ENCODE results near the gene TPH2.

Gene TPH2

GRCh38 chr12:71945883-71946282 lies 7.2 kb downstream of the TPH2 start:
- H3K27me3 ChIP-seq (ENCODE audit: control insufficient read depth, insufficient read depth, low read length), result no peaks in the 10 kb centered on the region
- no peaks in the 10 kb centered on the region for H3K36me3 ChIP-seq (ENCODE audit: control insufficient read depth, insufficient read depth, low read length)
- peaks cover 40% of the 10 kb centered on the region for H3K4me1 ChIP-seq (ENCODE audit: control insufficient read depth, insufficient read depth, low read length)
- H3K9ac ChIP-seq (ENCODE audit: low read depth, low read length), result no peak overlapping the region
- H3K4me3 ChIP-seq (ENCODE audit: low read depth, low read length), result no peak overlapping the region
- no peaks in the 10 kb centered on the region for H3K9me3 ChIP-seq (ENCODE audit: control insufficient read depth, insufficient read depth, low read length)

GRCh38 chr12:71947645-71948105 lies 9.0 kb downstream of the TPH2 start:
- H3K9me3 ChIP-seq (ENCODE audit: control insufficient read depth, insufficient read depth, low read length), result no peaks in the 10 kb centered on the region
- H3K9ac ChIP-seq (ENCODE audit: low read depth, low read length), result no peak overlapping the region
- H3K4me1 ChIP-seq (ENCODE audit: control insufficient read depth, insufficient read depth, low read length), result peaks cover 38% of the 10 kb centered on the region
- no peaks in the 10 kb centered on the region for H3K27me3 ChIP-seq (ENCODE audit: control insufficient read depth, insufficient read depth, low read length)
- H3K4me3 ChIP-seq (ENCODE audit: low read depth, low read length), result peak overlapping the region; percentile 14
- H3K36me3 ChIP-seq (ENCODE audit: control insufficient read depth, insufficient read depth, low read length), result no peaks in the 10 kb centered on the region

- H3K4me3 ChIP-seq (ENCODE audit: low read depth, low read length), result no peak overlapping the region
- H3K9ac ChIP-seq (ENCODE audit: low read depth, low read length), result no peak overlapping the region
- no peaks in the 10 kb centered on the region for H3K27me3 ChIP-seq (ENCODE audit: control insufficient read depth, insufficient read depth, low read length)
- H3K4me1 ChIP-seq (ENCODE audit: control insufficient read depth, insufficient read depth, low read length), result peaks cover 45% of the 10 kb centered on the region
- H3K9me3 ChIP-seq (ENCODE audit: control insufficient read depth, insufficient read depth, low read length), result no peaks in the 10 kb centered on the region
- no peaks in the 10 kb centered on the region for H3K36me3 ChIP-seq (ENCODE audit: control insufficient read depth, insufficient read depth, low read length)
These were observed 9.7 kb downstream of the TPH2 start for GRCh38 chr12:71948390-71948789.

GRCh38 chr12:71949646-71950045 lies 11.0 kb downstream of the TPH2 start:
- Histone ChIP-seq H3K9ac (ENCODE audit: low read depth, low read length) (no peak overlapping the region), H3K27me3 (ENCODE audit: control insufficient read depth, insufficient read depth, low read length) (no peaks in the 10 kb centered on the region), H3K9me3 (ENCODE audit: control insufficient read depth, insufficient read depth, low read length) (no peaks in the 10 kb centered on the region), H3K4me1 (ENCODE audit: control insufficient read depth, insufficient read depth, low read length) (peaks cover 46% of the 10 kb centered on the region), H3K4me3 (ENCODE audit: low read depth, low read length) (no peak overlapping the region), H3K36me3 (ENCODE audit: control insufficient read depth, insufficient read depth, low read length) (no peaks in the 10 kb centered on the region)

GRCh38 chr12:71950404-71950803 lies 11.8 kb downstream of the TPH2 start:
- H3K4me1 ChIP-seq (ENCODE audit: control insufficient read depth, insufficient read depth, low read length), result peaks cover 42% of the 10 kb centered on the region
- H3K36me3 ChIP-seq (ENCODE audit: control insufficient read depth, insufficient read depth, low read length), result no peaks in the 10 kb centered on the region
- H3K9me3 ChIP-seq (ENCODE audit: control insufficient read depth, insufficient read depth, low read length), result no peaks in the 10 kb centered on the region
- no peak overlapping the region for H3K9ac ChIP-seq (ENCODE audit: low read depth, low read length)
- no peaks in the 10 kb centered on the region for H3K27me3 ChIP-seq (ENCODE audit: control insufficient read depth, insufficient read depth, low read length)
- H3K4me3 ChIP-seq (ENCODE audit: low read depth, low read length), result no peak overlapping the region

GRCh38 chr12:71950819-71951218 lies 12.2 kb downstream of the TPH2 start:
- no peaks in the 10 kb centered on the region for H3K36me3 ChIP-seq (ENCODE audit: control insufficient read depth, insufficient read depth, low read length)
- no peaks in the 10 kb centered on the region for H3K9me3 ChIP-seq (ENCODE audit: control insufficient read depth, insufficient read depth, low read length)
- no peak overlapping the region for H3K4me3 ChIP-seq (ENCODE audit: low read depth, low read length)
- no peaks in the 10 kb centered on the region for H3K27me3 ChIP-seq (ENCODE audit: control insufficient read depth, insufficient read depth, low read length)
- no peak overlapping the region for H3K9ac ChIP-seq (ENCODE audit: low read depth, low read length)
- peaks cover 42% of the 10 kb centered on the region for H3K4me1 ChIP-seq (ENCODE audit: control insufficient read depth, insufficient read depth, low read length)

GRCh38 chr12:71954083-71954778 lies 15.6 kb downstream of the TPH2 start:
- H3K27me3 ChIP-seq (ENCODE audit: control insufficient read depth, insufficient read depth, low read length), result no peaks in the 10 kb centered on the region
- H3K9ac ChIP-seq (ENCODE audit: low read depth, low read length), result no peak overlapping the region
- H3K4me3 ChIP-seq (ENCODE audit: low read depth, low read length), result no peak overlapping the region
- no peaks in the 10 kb centered on the region for H3K9me3 ChIP-seq (ENCODE audit: control insufficient read depth, insufficient read depth, low read length)
- no peaks in the 10 kb centered on the region for H3K36me3 ChIP-seq (ENCODE audit: control insufficient read depth, insufficient read depth, low read length)
- H3K4me1 ChIP-seq (ENCODE audit: control insufficient read depth, insufficient read depth, low read length), result peaks cover 28% of the 10 kb centered on the region

GRCh38 chr12:71954861-71955260 lies 16.2 kb downstream of the TPH2 start:
- Histone ChIP-seq H3K4me1 (ENCODE audit: control insufficient read depth, insufficient read depth, low read length) (peaks cover 27% of the 10 kb centered on the region), H3K9me3 (ENCODE audit: control insufficient read depth, insufficient read depth, low read length) (no peaks in the 10 kb centered on the region), H3K36me3 (ENCODE audit: control insufficient read depth, insufficient read depth, low read length) (no peaks in the 10 kb centered on the region), H3K27me3 (ENCODE audit: control insufficient read depth, insufficient read depth, low read length) (no peaks in the 10 kb centered on the region), H3K9ac (ENCODE audit: low read depth, low read length) (no peak overlapping the region), H3K4me3 (ENCODE audit: low read depth, low read length) (no peak overlapping the region)

- H3K9ac ChIP-seq (ENCODE audit: low read depth, low read length), result no peak overlapping the region
- H3K4me1 ChIP-seq (ENCODE audit: control insufficient read depth, insufficient read depth, low read length), result peaks cover 26% of the 10 kb centered on the region
- H3K27me3 ChIP-seq (ENCODE audit: control insufficient read depth, insufficient read depth, low read length), result no peaks in the 10 kb centered on the region
- no peaks in the 10 kb centered on the region for H3K9me3 ChIP-seq (ENCODE audit: control insufficient read depth, insufficient read depth, low read length)
- no peak overlapping the region for H3K4me3 ChIP-seq (ENCODE audit: low read depth, low read length)
- H3K36me3 ChIP-seq (ENCODE audit: control insufficient read depth, insufficient read depth, low read length), result no peaks in the 10 kb centered on the region
These were observed 17.3 kb downstream of the TPH2 start for GRCh38 chr12:71955970-71956369.

- Histone ChIP-seq H3K4me1 (ENCODE audit: control insufficient read depth, insufficient read depth, low read length) (peaks cover 21% of the 10 kb centered on the region), H3K27me3 (ENCODE audit: control insufficient read depth, insufficient read depth, low read length) (no peaks in the 10 kb centered on the region), H3K9ac (ENCODE audit: low read depth, low read length) (no peak overlapping the region), H3K36me3 (ENCODE audit: control insufficient read depth, insufficient read depth, low read length) (no peaks in the 10 kb centered on the region), H3K4me3 (ENCODE audit: low read depth, low read length) (no peak overlapping the region), H3K9me3 (ENCODE audit: control insufficient read depth, insufficient read depth, low read length) (no peaks in the 10 kb centered on the region)
These were observed 19.4 kb downstream of the TPH2 start for GRCh38 chr12:71958056-71958455.

GRCh38 chr12:71958457-71958856 lies 19.8 kb downstream of the TPH2 start:
- Histone ChIP-seq H3K9ac (ENCODE audit: low read depth, low read length) (no peak overlapping the region), H3K9me3 (ENCODE audit: control insufficient read depth, insufficient read depth, low read length) (no peaks in the 10 kb centered on the region), H3K36me3 (ENCODE audit: control insufficient read depth, insufficient read depth, low read length) (no peaks in the 10 kb centered on the region), H3K27me3 (ENCODE audit: control insufficient read depth, insufficient read depth, low read length) (no peaks in the 10 kb centered on the region), H3K4me3 (ENCODE audit: low read depth, low read length) (no peak overlapping the region), H3K4me1 (ENCODE audit: control insufficient read depth, insufficient read depth, low read length) (peaks cover 17% of the 10 kb centered on the region)

GRCh38 chr12:71958993-71959578 lies 20.4 kb downstream of the TPH2 start:
- Histone ChIP-seq H3K36me3 (ENCODE audit: control insufficient read depth, insufficient read depth, low read length) (no peaks in the 10 kb centered on the region), H3K9me3 (ENCODE audit: control insufficient read depth, insufficient read depth, low read length) (no peaks in the 10 kb centered on the region), H3K4me3 (ENCODE audit: low read depth, low read length) (no peak overlapping the region), H3K27me3 (ENCODE audit: control insufficient read depth, insufficient read depth, low read length) (no peaks in the 10 kb centered on the region), H3K9ac (ENCODE audit: low read depth, low read length) (no peak overlapping the region), H3K4me1 (ENCODE audit: control insufficient read depth, insufficient read depth, low read length) (peaks cover 17% of the 10 kb centered on the region)

Measured in iPS-15b (cell line).